ENCODE measurements around the gene PHYKPL.
A peak's percentile ranks its signal among the peaks of the same experiment; 100 is the strongest.

PHYKPL gene

GRCh38 chr5:178207183-178207916, 25.3 kb downstream of the PHYKPL start:
- Histone ChIP-seq H3K9me3 (ENCODE audit: low read depth, low read length) (no peaks in the 10 kb centered on the region), H3K27ac (0 out of 2 replicates have a peak overlapping the region, but pooled peaks have one; percentile 7), H3K9ac (ENCODE audit: insufficient read length) (no peak overlapping the region), H3K4me3 (peak overlapping the region; percentile 24; the same call in 1 of the 2 replicates), H3K36me3 (ENCODE audit: insufficient read depth, low read length) (peaks cover 72% of the 10 kb centered on the region)
- TF ChIP-seq EZH2 (IDR thresholded peaks at IDR 0.05) (no peak), POLR2AphosphoS5 (IDR thresholded peaks at IDR 0.05; ENCODE audit: borderline replicate concordance, low read depth, low read length) (0 out of 2 replicates have a peak, but pooled peaks have one; percentile 8), FOXP2 (optimal IDR thresholded peaks at IDR 0.05; ENCODE audit: control extremely low read depth, extremely low read length, insufficient read depth) (no peak)
- DNase-seq (ENCODE audit: low read depth, low spot score): no peak

- H3K4me3 ChIP-seq: peak overlapping the region; percentile 100
- TF ChIP-seq EZH2 (IDR thresholded peaks at IDR 0.05) (no peak), FOXP2 (optimal IDR thresholded peaks at IDR 0.05; ENCODE audit: control extremely low read depth, extremely low read length, insufficient read depth) (no peak), POLR2AphosphoS5 (IDR thresholded peaks at IDR 0.05; ENCODE audit: borderline replicate concordance, low read depth, low read length) (no peak; the same call in 1 of the 2 replicates)
- H3K27ac ChIP-seq: no peak overlapping the region
- peaks cover 63% of the 10 kb centered on the region for H3K36me3 ChIP-seq (ENCODE audit: insufficient read depth, low read length)
- H3K9ac ChIP-seq (ENCODE audit: insufficient read length): peak overlapping the region; percentile 97
- H3K9me3 ChIP-seq (ENCODE audit: low read depth, low read length): no peaks in the 10 kb centered on the region
- no peak for DNase-seq (ENCODE audit: low read depth, low spot score)
Observed at GRCh38 chr5:178206166-178207101, 26.2 kb downstream of the PHYKPL start.

- Histone ChIP-seq H3K9me3 (ENCODE audit: low read depth, low read length) (no peaks in the 10 kb centered on the region), H3K9ac (ENCODE audit: insufficient read length) (peak overlapping the region; percentile 97), H3K27ac (no peak overlapping the region), H3K36me3 (ENCODE audit: insufficient read depth, low read length) (peaks cover 55% of the 10 kb centered on the region), H3K4me3 (peak overlapping the region; percentile 100)
- no peak for DNase-seq (ENCODE audit: low read depth, low spot score)
- TF ChIP-seq FOXP2 (optimal IDR thresholded peaks at IDR 0.05; ENCODE audit: control extremely low read depth, extremely low read length, insufficient read depth): no peak
- no peak for TF ChIP-seq POLR2AphosphoS5 (IDR thresholded peaks at IDR 0.05; ENCODE audit: borderline replicate concordance, low read depth, low read length)
- TF ChIP-seq EZH2 (IDR thresholded peaks at IDR 0.05): no peak
Observed at GRCh38 chr5:178205749-178206047, 26.9 kb downstream of the PHYKPL start.

GRCh38 chr5:178204935-178205748, 27.5 kb downstream of the PHYKPL start:
- DNase-seq (ENCODE audit: low read depth, low spot score): no peak
- H3K4me3 ChIP-seq: peak overlapping the region; percentile 100
- H3K27ac ChIP-seq: peak overlapping the region; percentile 80
- no peak for TF ChIP-seq EZH2 (IDR thresholded peaks at IDR 0.05)
- TF ChIP-seq FOXP2 (optimal IDR thresholded peaks at IDR 0.05; ENCODE audit: control extremely low read depth, extremely low read length, insufficient read depth): no peak
- TF ChIP-seq POLR2AphosphoS5 (IDR thresholded peaks at IDR 0.05; ENCODE audit: borderline replicate concordance, low read depth, low read length): peak; percentile 52; the same call in 1 of the 2 replicates
- peaks cover 50% of the 10 kb centered on the region for H3K36me3 ChIP-seq (ENCODE audit: insufficient read depth, low read length)
- peak overlapping the region; percentile 97 for H3K9ac ChIP-seq (ENCODE audit: insufficient read length)
- no peaks in the 10 kb centered on the region for H3K9me3 ChIP-seq (ENCODE audit: low read depth, low read length)

- Histone ChIP-seq H3K9me3 (ENCODE audit: low read depth, low read length) (no peaks in the 10 kb centered on the region), H3K27ac (peak within 1 kb of the TSS; percentile 80), H3K4me3 (peak within 1 kb of the TSS; percentile 100), H3K9ac (ENCODE audit: insufficient read length) (peak within 1 kb of the TSS; percentile 97), H3K36me3 (ENCODE audit: insufficient read depth, low read length) (peaks cover 42% of the 10 kb centered on the region)
- TF ChIP-seq FOXP2 (optimal IDR thresholded peaks at IDR 0.05; ENCODE audit: control extremely low read depth, extremely low read length, insufficient read depth): no peak
- TF ChIP-seq POLR2AphosphoS5 (IDR thresholded peaks at IDR 0.05; ENCODE audit: borderline replicate concordance, low read depth, low read length): peak; percentile 100
- DNase-seq (ENCODE audit: low read depth, low spot score): peak; percentile 86
Observed at GRCh38 chr5:178204182-178204934, 28.2 kb downstream of the PHYKPL start, which contains the start of gene HNRNPAB. Gene HNRNPAB (plus strand): TSS chr5:178204533. CDS start chr5:178204838, 305 bp downstream.

GRCh38 chr5:178203670-178204181, 28.9 kb downstream of the PHYKPL start:
- DNase-seq (ENCODE audit: low read depth, low spot score): no peak
- H3K27ac ChIP-seq: no peak overlapping the region

GRCh38 chr5:178202541-178202940, 30.1 kb downstream of the PHYKPL start:
- H3K9me3 ChIP-seq (ENCODE audit: low read depth, low read length): no peaks in the 10 kb centered on the region
- TF ChIP-seq EZH2 (IDR thresholded peaks at IDR 0.05): no peak
- no peak for TF ChIP-seq FOXP2 (optimal IDR thresholded peaks at IDR 0.05; ENCODE audit: control extremely low read depth, extremely low read length, insufficient read depth)
- no peak for TF ChIP-seq POLR2AphosphoS5 (IDR thresholded peaks at IDR 0.05; ENCODE audit: borderline replicate concordance, low read depth, low read length)
- DNase-seq (ENCODE audit: low read depth, low spot score): no peak

More at GRCh38 chr5:178203670-178204181, 28.9 kb downstream of the PHYKPL start:
- no peak for TF ChIP-seq EZH2 (IDR thresholded peaks at IDR 0.05)
- no peak for TF ChIP-seq POLR2AphosphoS5 (IDR thresholded peaks at IDR 0.05; ENCODE audit: borderline replicate concordance, low read depth, low read length)
- no peak for TF ChIP-seq FOXP2 (optimal IDR thresholded peaks at IDR 0.05; ENCODE audit: control extremely low read depth, extremely low read length, insufficient read depth)
- H3K9me3 ChIP-seq (ENCODE audit: low read depth, low read length): no peaks in the 10 kb centered on the region
- H3K9ac ChIP-seq (ENCODE audit: insufficient read length): peak overlapping the region; percentile 91
- peaks cover 36% of the 10 kb centered on the region for H3K36me3 ChIP-seq (ENCODE audit: insufficient read depth, low read length)
- H3K4me3 ChIP-seq: peak overlapping the region; percentile 100

More at GRCh38 chr5:178202541-178202940, 30.1 kb downstream of the PHYKPL start:
- H3K36me3 ChIP-seq (ENCODE audit: insufficient read depth, low read length): peaks cover 24% of the 10 kb centered on the region
- H3K27ac ChIP-seq: no peak overlapping the region
- no peak overlapping the region for H3K9ac ChIP-seq (ENCODE audit: insufficient read length)
- no peak overlapping the region for H3K4me3 ChIP-seq

All from SK-N-MC (cell line).